Measurements from ENCODE around the gene INPP5K. TPM values are rescaled to one million over a fixed set of nuclear protein-coding genes. Genes with fewer than 3 reads are reported as not detected.
A peak's percentile ranks its signal among the peaks of the same experiment; 100 is the strongest.

Gene INPP5K
- total and polyA plus RNA-seq, 4 experiments from 2014 or later: 73.6 to 123 (median 80.2) TPM

GRCh38 chr17:1491443-1492248 lies 24.8 kb downstream of the INPP5K start:
- CTCF ChIA-PET (ENCODE audit: partially characterized antibody): interaction anchor here (1.0 kb wide), 1 partner anchor 24 kb away, joined by 4 read pairs; the partner anchor contains the start of gene INPP5K
- no peaks in the 10 kb centered on the region for H3K27me3 Mint-ChIP-seq

GRCh38 chr17:1490643-1491442 lies 25.6 kb downstream of the INPP5K start:
- ChIA-PET CTCF (ENCODE audit: partially characterized antibody) (interaction anchor here (0.8 kb wide), 1 partner anchor 129 kb away, joined by 3 read pairs; no protein-coding TSS in a partner anchor), POLR2A (ENCODE audit: partially characterized antibody) (interaction anchor here (0.6 to 5.4 kb wide), 3 partner anchors 25 to 125 kb away, joined by 3 to 56 read pairs (median 7); partner anchors contain the start of gene INPP5K)
- Histone ChIP-seq H3K4me1 (ENCODE audit: insufficient read depth, low read length) (peaks cover 52% of the 10 kb centered on the region), H3K27ac (ENCODE audit: low read depth, low read length) (peak overlapping the region; percentile 55), H3K27me3 (ENCODE audit: insufficient read depth, low read length) (no peaks in the 10 kb centered on the region), H3K4me3 (ENCODE audit: low read length in 2 of 2) (peak overlapping the region in 1 of 2 donors; percentile 66), H3K36me3 (ENCODE audit: insufficient read depth, low read length) (peaks cover 5% of the 10 kb centered on the region), H3K9me3 (ENCODE audit: control insufficient read depth in 1 of 2, low read length in 2 of 2) (no peaks in the 10 kb centered on the region)
- peak; percentile 41 to 59 (median 50) for DNase-seq
- Mint-ChIP-seq H3K4me1 (peaks cover 17 to 61% (median 37%) of the 10 kb centered on the region in 4 donors), H3K27ac (peak overlapping the region; percentile 58 to 85 (median 83)), H3K27me3 (no peaks in the 10 kb centered on the region), H3K4me3 (peak overlapping the region; percentile 73 to 92 (median 88)), H3K36me3 (peaks cover 2 to 15% of the 10 kb centered on the region in 2 donors), H3K9me3 (peaks cover 0 to 4% (median 0%) of the 10 kb centered on the region in 8 donors)
- intact Hi-C loops (cut with micrococcal nuclease): no loop called here

More at GRCh38 chr17:1491443-1492248, 24.8 kb downstream of the INPP5K start:
- intact Hi-C loops (cut with micrococcal nuclease): no loop called here
- H3K4me1 ChIP-seq (ENCODE audit: insufficient read depth, low read length): peaks cover 47% of the 10 kb centered on the region
- Mint-ChIP-seq H3K9me3 (peaks cover 0 to 4% (median 0%) of the 10 kb centered on the region in 8 donors), H3K27ac (peak overlapping the region; percentile 64 to 88 (median 86)), H3K4me3 (peak overlapping the region; percentile 77 to 92 (median 85)), H3K36me3 (peaks cover 3 to 20% of the 10 kb centered on the region in 2 donors), H3K4me1 (peaks cover 17 to 57% (median 35%) of the 10 kb centered on the region in 4 donors)
- H3K9me3 ChIP-seq (ENCODE audit: control insufficient read depth in 1 of 2, low read length in 2 of 2): no peaks in the 10 kb centered on the region
- peak in 2 of 5 donors; percentile 22 to 27 for DNase-seq
- H3K27me3 ChIP-seq (ENCODE audit: insufficient read depth, low read length): no peaks in the 10 kb centered on the region
- POLR2A ChIA-PET (ENCODE audit: partially characterized antibody): interaction anchor here (1.3 to 2.9 kb wide), 6 partner anchors 9 to 126 kb away, joined by 3 to 22 read pairs (median 6); partner anchors contain the start of genes INPP5K and YWHAE
- H3K4me3 ChIP-seq (ENCODE audit: low read length in 2 of 2): peak overlapping the region in 1 of 2 donors; percentile 66
- peak overlapping the region; percentile 55 for H3K27ac ChIP-seq (ENCODE audit: low read depth, low read length)
- H3K36me3 ChIP-seq (ENCODE audit: insufficient read depth, low read length): peaks cover 10% of the 10 kb centered on the region

DNA sequence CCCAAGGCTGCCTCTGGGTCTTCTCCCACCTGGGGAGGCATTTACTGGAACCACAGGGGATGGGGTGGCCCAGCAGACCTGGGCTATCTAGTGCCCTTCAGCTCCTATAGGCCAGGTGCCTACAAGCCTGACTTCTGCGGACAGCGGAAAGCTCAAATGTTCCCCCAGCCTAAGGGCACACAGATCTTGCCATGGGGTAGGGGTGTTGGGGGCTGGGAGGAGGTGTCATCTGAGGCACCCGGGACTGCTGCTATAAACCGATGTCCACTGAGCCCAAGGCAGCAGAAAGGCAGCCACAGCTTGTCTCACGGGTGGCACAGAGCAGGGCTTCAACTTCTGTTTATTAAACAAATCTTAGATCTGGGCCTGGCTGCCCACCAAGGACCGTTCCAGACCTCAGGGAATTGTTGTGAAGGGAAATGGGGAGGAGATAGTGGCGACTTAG lies 27.6 kb downstream of the INPP5K start:
- H3K27ac ChIP-seq (ENCODE audit: low read depth, low read length): peak overlapping the region; percentile 72
- CTCF ChIA-PET (ENCODE audit: partially characterized antibody): interaction anchor here (1.1 kb wide), 1 partner anchor 36 kb away, joined by 3 read pairs; no protein-coding TSS in a partner anchor

GRCh38 chr17:1487939-1488825 lies 28.2 kb downstream of the INPP5K start:
- Mint-ChIP-seq H3K36me3 (peaks cover 2 to 16% of the 10 kb centered on the region in 2 donors), H3K27me3 (no peaks in the 10 kb centered on the region), H3K9me3 (peaks cover 0 to 4% (median 0%) of the 10 kb centered on the region in 8 donors), H3K27ac (peak overlapping the region; percentile 37 to 97 (median 88)), H3K4me3 (peak overlapping the region; percentile 82 to 91 (median 88)), H3K4me1 (peaks cover 19 to 65% (median 41%) of the 10 kb centered on the region in 4 donors)
- H3K27me3 ChIP-seq (ENCODE audit: insufficient read depth, low read length): no peaks in the 10 kb centered on the region
- peak overlapping the region; percentile 72 for H3K27ac ChIP-seq (ENCODE audit: low read depth, low read length)
- ChIA-PET POLR2A (ENCODE audit: partially characterized antibody) (interaction anchor here (0.6 to 5.4 kb wide), 8 partner anchors 10 to 137 kb away, joined by 3 to 56 read pairs (median 8); partner anchors contain the start of genes CRK, INPP5K and YWHAE), CTCF (ENCODE audit: partially characterized antibody) (interaction anchor here (0.7 to 1.1 kb wide), 4 partner anchors 25 to 126 kb away, joined by 3 to 4 read pairs (median 3); no protein-coding TSS in a partner anchor)
- peaks cover 55% of the 10 kb centered on the region for H3K4me1 ChIP-seq (ENCODE audit: insufficient read depth, low read length)
- no peaks in the 10 kb centered on the region for H3K9me3 ChIP-seq (ENCODE audit: control insufficient read depth in 1 of 2, low read length in 2 of 2)
- DNase-seq: peak; percentile 66 to 78 (median 71)
- H3K36me3 ChIP-seq (ENCODE audit: insufficient read depth, low read length): no peaks in the 10 kb centered on the region
- intact Hi-C loops (cut with micrococcal nuclease): loop anchor here (1.0 kb wide), 3 partner anchors 28 to 88 kb away; partner anchors contain the start of genes CRK, INPP5K and YWHAE
- H3K4me3 ChIP-seq (ENCODE audit: low read length in 2 of 2): peak overlapping the region; percentile 27 to 54

More for the DNA sequence above, 27.6 kb downstream of the INPP5K start:
- H3K4me3 ChIP-seq (ENCODE audit: low read length in 2 of 2): no peak overlapping the region
- Mint-ChIP-seq H3K27me3 (no peaks in the 10 kb centered on the region), H3K27ac (peak overlapping the region; percentile 37 to 97 (median 85)), H3K36me3 (peaks cover 0 to 12% of the 10 kb centered on the region in 2 donors), H3K9me3 (peaks cover 0 to 4% (median 0%) of the 10 kb centered on the region in 8 donors), H3K4me1 (peaks cover 21 to 66% (median 44%) of the 10 kb centered on the region in 4 donors), H3K4me3 (peak overlapping the region; percentile 54 to 85 (median 81))
- H3K27me3 ChIP-seq (ENCODE audit: insufficient read depth, low read length): no peaks in the 10 kb centered on the region
- H3K4me1 ChIP-seq (ENCODE audit: insufficient read depth, low read length): peaks cover 57% of the 10 kb centered on the region
- no peaks in the 10 kb centered on the region for H3K9me3 ChIP-seq (ENCODE audit: control insufficient read depth in 1 of 2, low read length in 2 of 2)
- intact Hi-C loops (cut with micrococcal nuclease): loop anchor here (1.0 kb wide), 3 partner anchors 27 to 89 kb away; partner anchors contain the start of genes CRK, INPP5K and YWHAE
- H3K36me3 ChIP-seq (ENCODE audit: insufficient read depth, low read length): no peaks in the 10 kb centered on the region
- DNase-seq: no peak
- POLR2A ChIA-PET (ENCODE audit: partially characterized antibody): interaction anchor here (2.0 to 5.4 kb wide), 4 partner anchors 27 to 92 kb away, joined by 8 to 56 read pairs (median 27); partner anchors contain the start of genes CRK, INPP5K and YWHAE

DNA sequence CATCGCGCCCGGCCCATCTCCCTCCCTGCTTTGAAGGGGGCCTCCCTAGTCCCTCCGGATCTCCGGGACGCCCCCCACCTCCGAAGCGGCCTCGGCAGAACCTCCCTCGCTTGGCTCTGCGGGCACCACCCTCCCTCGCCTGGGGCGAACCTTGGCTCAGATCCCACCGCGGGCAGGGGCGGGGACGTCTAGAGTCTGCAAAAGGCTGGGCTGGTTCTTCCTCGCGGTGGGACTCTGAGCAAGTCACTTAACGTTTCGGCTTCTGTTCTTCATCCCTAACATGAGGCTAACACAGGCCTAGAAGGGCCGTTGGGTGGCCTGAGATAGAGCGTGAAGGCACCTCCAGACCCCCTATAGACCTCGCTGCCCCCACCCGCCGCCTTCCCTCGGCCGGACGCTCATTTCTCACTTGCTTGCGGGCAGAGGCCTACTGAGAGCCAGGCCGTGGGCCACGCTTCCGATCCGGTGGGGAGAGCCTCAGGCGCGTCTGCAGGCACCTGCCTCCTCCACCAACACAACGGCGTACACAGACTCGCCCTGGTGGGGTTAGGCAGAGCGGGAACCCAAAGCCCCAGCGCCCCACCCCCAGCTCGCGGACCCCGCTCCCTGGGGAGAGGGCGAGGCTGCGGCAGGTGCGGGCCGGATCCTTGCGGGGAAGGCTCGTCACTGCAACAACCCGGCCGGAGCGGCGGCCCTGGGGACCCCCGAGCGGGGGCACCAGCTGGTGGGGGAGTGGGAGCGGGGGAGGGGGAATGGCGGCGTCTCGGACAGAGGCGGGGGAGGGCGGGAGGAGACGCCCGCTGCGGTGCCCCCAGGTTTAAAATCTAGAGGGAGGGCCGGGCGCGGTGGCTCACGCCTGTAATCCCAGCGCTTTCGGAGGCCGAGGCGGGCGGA lies 29.4 kb downstream of the INPP5K start:
- ChIA-PET POLR2A (ENCODE audit: partially characterized antibody) (interaction anchor here (0.6 to 5.4 kb wide), 12 partner anchors 11 to 136 kb away, joined by 3 to 56 read pairs (median 6); partner anchors contain the start of genes CRK, INPP5K and YWHAE), CTCF (ENCODE audit: partially characterized antibody) (interaction anchor here (0.7 to 1.1 kb wide), 4 partner anchors 24 to 125 kb away, joined by 3 to 4 read pairs (median 3); no protein-coding TSS in a partner anchor)
- Histone ChIP-seq H3K9me3 (ENCODE audit: control insufficient read depth in 1 of 2, low read length in 2 of 2) (no peaks in the 10 kb centered on the region), H3K27ac (ENCODE audit: low read depth, low read length) (peak overlapping the region; percentile 72), H3K36me3 (ENCODE audit: insufficient read depth, low read length) (no peaks in the 10 kb centered on the region), H3K4me3 (ENCODE audit: low read length in 2 of 2) (peak overlapping the region in 1 of 2 donors; percentile 54), H3K4me1 (ENCODE audit: insufficient read depth, low read length) (peaks cover 44% of the 10 kb centered on the region), H3K27me3 (ENCODE audit: insufficient read depth, low read length) (no peaks in the 10 kb centered on the region)
- H3K4me3 Mint-ChIP-seq: peak overlapping the region; percentile 85 to 91 (median 88)
- peaks cover 5 to 17% of the 10 kb centered on the region in 2 donors for H3K36me3 Mint-ChIP-seq
- DNase-seq: peak; percentile 73 to 90 (median 77)
- peaks cover 17 to 55% (median 33%) of the 10 kb centered on the region in 4 donors for H3K4me1 Mint-ChIP-seq
- peak overlapping the region; percentile 87 to 97 (median 94) for H3K27ac Mint-ChIP-seq
- H3K27me3 Mint-ChIP-seq: no peaks in the 10 kb centered on the region
- peaks cover 0 to 4% (median 0%) of the 10 kb centered on the region in 8 donors for H3K9me3 Mint-ChIP-seq
- intact Hi-C loops (cut with micrococcal nuclease): no loop called here
